Transverse colon (tissue), 4 donors: ENCODE results near the gene AMELY.

Experiments
- EP300 ChIP-seq: sonication (generic); formaldehyde crosslinking; IDR thresholded peaks from one replicate; pipeline ENCODE4 v1.6.1; 2017; ENCODE audit warnings: antibody characterized with exemption, low read depth
- POLR2AphosphoS5 ChIP-seq, 3 donors: sonication (generic); formaldehyde crosslinking; IDR thresholded peaks; one replicate each; pipeline ENCODE4 v1.6.1; 2016; ENCODE audit warnings: antibody characterized with exemption in 3 of 3
- TF ChIP-seq, protein P1 (sequence below), 5 experiments: fragments of 200-600 bp in 3 of 5; fragments of 450-650 bp in 2 of 5; sonication (generic) in 3 of 5; IDR thresholded peaks; 1 replicate in 2 of 5; 2 replicates in 3 of 5; pipeline ENCODE4 v1.5.1; 2016 to 2017; ENCODE audit warnings: antibody characterized with exemption in 5 of 5, inconsistent platforms in 3 of 5, mild to moderate bottlenecking in 2 of 5, moderate library complexity in 1 of 5

DNA sequence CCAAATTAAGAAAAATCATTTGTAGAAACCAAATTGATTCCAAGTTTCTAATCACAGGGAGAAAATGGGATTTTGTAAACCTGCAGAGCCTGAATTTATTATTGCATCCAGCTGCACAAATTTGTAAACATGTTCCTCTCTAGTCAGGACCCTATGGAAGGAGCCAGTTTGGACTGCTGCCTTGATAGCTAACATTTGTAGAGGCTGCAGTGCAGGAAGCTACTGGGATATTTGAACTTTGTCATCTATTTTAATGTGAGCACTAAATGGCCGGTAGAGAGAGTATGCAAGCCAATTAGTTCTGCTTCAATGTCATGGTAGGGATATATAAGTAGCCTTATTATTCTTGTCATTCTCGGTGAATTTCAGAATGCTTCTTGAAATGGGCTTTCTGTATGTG is 62.2 kb downstream of the AMELY start:
- TF ChIP-seq, protein P1, sequence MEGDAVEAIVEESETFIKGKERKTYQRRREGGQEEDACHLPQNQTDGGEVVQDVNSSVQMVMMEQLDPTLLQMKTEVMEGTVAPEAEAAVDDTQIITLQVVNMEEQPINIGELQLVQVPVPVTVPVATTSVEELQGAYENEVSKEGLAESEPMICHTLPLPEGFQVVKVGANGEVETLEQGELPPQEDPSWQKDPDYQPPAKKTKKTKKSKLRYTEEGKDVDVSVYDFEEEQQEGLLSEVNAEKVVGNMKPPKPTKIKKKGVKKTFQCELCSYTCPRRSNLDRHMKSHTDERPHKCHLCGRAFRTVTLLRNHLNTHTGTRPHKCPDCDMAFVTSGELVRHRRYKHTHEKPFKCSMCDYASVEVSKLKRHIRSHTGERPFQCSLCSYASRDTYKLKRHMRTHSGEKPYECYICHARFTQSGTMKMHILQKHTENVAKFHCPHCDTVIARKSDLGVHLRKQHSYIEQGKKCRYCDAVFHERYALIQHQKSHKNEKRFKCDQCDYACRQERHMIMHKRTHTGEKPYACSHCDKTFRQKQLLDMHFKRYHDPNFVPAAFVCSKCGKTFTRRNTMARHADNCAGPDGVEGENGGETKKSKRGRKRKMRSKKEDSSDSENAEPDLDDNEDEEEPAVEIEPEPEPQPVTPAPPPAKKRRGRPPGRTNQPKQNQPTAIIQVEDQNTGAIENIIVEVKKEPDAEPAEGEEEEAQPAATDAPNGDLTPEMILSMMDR (IDR thresholded peaks at IDR 0.05): no peak
- TF ChIP-seq POLR2AphosphoS5 (IDR thresholded peaks at IDR 0.05) (no peak), EP300 (no peak)
